ENCODE data around the gene RIT1. TPM values are rescaled to one million over a fixed set of nuclear protein-coding genes. Genes with fewer than 3 reads are reported as not detected.

Gene RIT1
- total RNA-seq, 3 donors from 2014 or later = 29.2 to 32.6 (median 29.4) TPM

DNA sequence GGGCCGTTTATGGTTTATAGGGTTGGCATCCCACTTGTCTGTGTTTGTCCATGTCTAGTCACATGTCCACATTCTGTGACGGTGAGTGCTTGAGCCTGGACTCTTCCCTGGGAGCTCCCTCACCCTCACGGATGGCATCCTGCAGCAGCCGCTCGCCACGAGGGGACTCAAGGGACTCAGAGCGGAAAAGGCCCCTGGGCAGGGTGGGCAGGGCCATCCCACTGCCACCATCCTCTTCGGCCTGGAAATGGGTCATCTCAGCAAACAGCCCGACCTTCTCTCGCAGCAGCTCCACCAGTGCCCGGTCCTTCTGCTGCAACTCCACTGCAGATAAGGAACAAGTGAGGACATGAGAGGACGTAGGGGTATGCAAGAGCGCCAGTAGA is 41.3 kb upstream of the RIT1 start:
- H3K4me3 ChIP-seq = no peak overlapping the region
- TF ChIP-seq POLR2AphosphoS5 (IDR thresholded peaks at IDR 0.05) (no peak), POLR2A (IDR thresholded peaks at IDR 0.05) (no peak)
- TF ChIP-seq, protein P1, sequence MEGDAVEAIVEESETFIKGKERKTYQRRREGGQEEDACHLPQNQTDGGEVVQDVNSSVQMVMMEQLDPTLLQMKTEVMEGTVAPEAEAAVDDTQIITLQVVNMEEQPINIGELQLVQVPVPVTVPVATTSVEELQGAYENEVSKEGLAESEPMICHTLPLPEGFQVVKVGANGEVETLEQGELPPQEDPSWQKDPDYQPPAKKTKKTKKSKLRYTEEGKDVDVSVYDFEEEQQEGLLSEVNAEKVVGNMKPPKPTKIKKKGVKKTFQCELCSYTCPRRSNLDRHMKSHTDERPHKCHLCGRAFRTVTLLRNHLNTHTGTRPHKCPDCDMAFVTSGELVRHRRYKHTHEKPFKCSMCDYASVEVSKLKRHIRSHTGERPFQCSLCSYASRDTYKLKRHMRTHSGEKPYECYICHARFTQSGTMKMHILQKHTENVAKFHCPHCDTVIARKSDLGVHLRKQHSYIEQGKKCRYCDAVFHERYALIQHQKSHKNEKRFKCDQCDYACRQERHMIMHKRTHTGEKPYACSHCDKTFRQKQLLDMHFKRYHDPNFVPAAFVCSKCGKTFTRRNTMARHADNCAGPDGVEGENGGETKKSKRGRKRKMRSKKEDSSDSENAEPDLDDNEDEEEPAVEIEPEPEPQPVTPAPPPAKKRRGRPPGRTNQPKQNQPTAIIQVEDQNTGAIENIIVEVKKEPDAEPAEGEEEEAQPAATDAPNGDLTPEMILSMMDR (IDR thresholded peaks at IDR 0.05) = no peak
- no peak for DNase-seq (ENCODE audit: low spot score in 2 of 2)
- H3K36me3 ChIP-seq = peaks cover 20% of the 10 kb centered on the region
- no peaks in the 10 kb centered on the region for H3K27me3 ChIP-seq
- no peaks in the 10 kb centered on the region for H3K9me3 ChIP-seq
- intact Hi-C loops (cut with DNase I; ENCODE audit: low total_unique reads) = no loop called here
- no peak overlapping the region for H3K27ac ChIP-seq
- H3K4me1 ChIP-seq = no peaks in the 10 kb centered on the region

DNA sequence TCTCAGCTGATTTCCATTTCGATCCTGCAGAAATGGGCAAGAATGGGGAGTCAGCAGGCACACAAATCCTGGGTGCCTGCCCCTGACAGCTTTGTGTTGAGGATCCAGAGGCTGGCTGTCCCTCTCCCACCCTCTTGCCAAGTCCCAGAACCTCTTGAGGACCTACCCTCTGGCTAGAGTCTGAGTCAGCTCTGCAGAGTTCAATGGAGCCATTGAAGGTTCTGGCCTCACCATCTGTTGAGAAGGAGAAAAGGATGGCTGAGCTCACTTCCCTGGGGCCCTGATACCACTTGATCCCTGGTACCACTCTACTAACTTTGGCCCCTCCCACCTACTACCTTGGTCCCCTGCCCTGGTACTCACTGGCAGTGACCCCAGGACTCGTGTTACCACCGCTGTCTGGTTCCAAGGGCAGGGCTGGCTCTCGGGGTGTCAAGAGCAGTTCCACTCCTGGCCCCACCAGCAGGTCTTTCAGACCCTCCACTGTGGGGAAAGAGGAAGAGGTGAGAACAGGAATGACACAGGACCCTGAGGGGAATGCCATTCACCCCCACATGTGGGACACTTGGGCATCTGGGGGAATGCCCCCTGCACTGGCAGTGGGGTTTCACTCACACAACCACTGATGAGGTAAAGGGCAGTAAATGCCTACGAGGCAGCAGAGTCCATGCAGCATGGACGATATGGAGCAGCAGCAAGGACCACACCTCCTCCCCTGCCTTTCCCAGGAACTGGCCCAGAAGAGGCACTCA is 40.8 kb upstream of the RIT1 start:
- no peak for DNase-seq (ENCODE audit: low spot score in 2 of 2)
- Histone ChIP-seq H3K4me3 (no peak overlapping the region), H3K27ac (no peak overlapping the region), H3K27me3 (no peaks in the 10 kb centered on the region), H3K9me3 (no peaks in the 10 kb centered on the region), H3K36me3 (peaks cover 18% of the 10 kb centered on the region), H3K4me1 (no peaks in the 10 kb centered on the region)
- TF ChIP-seq POLR2AphosphoS5 (IDR thresholded peaks at IDR 0.05) = no peak
- intact Hi-C loops (cut with DNase I; ENCODE audit: low total_unique reads) = no loop called here

DNA sequence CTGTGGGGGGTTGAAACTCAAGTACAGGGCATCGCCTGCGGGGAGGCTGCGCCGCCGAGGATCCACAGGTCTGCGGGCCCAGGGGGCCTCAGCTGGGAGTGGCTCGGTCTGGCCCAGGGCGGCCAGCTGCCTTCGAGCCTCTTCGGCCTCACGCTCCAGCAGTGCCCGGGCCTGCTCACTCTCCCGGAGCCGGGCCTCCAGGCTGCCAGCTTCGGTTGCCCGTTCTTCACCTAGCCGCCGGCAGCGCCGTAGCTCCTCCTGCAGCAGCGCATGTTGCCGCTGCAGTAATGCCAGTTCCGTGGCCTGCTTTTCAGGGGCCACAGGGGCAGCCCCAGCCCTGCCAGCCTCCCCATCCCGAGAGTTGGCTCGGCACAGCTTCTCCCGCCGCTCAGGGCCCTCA is 39.7 kb upstream of the RIT1 start:
- DNase-seq (ENCODE audit: low spot score in 2 of 2) = no peak
- TF ChIP-seq POLR2A (IDR thresholded peaks at IDR 0.05) (no peak), POLR2AphosphoS5 (IDR thresholded peaks at IDR 0.05) (no peak)
- TF ChIP-seq, protein P1 (IDR thresholded peaks at IDR 0.05) = no peak
- Histone ChIP-seq H3K9me3 (no peaks in the 10 kb centered on the region), H3K4me1 (no peaks in the 10 kb centered on the region), H3K36me3 (peaks cover 18% of the 10 kb centered on the region), H3K27me3 (no peaks in the 10 kb centered on the region), H3K4me3 (no peak overlapping the region), H3K27ac (no peak overlapping the region)
- intact Hi-C loops (cut with DNase I; ENCODE audit: low total_unique reads) = no loop called here

DNA sequence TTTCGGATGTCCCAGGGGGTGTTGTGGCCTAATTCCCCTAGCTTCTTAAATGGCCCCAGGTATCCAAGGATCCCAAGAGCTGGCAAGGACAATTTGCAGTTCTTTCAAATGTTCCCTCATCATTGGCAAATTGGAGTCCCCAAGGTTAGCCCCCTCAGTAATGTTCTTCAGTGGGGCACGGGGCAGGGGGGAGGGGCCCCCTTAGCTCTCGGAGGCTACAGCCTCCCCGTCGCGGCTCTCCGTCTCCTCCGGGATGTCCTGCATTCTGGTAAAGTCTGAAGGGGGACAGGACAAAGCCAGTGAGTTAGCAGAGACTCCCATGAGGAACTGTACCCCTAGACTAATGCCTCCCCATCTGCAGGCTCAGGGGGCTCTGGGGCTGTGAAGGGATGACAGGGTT is 36.6 kb upstream of the RIT1 start:
- H3K9me3 ChIP-seq = no peaks in the 10 kb centered on the region
- no peak overlapping the region for H3K4me3 ChIP-seq
- H3K36me3 ChIP-seq = peaks cover 18% of the 10 kb centered on the region
- H3K27ac ChIP-seq = no peak overlapping the region
- no peak for DNase-seq (ENCODE audit: low spot score in 2 of 2)
- intact Hi-C loops (cut with DNase I; ENCODE audit: low total_unique reads) = no loop called here
- no peaks in the 10 kb centered on the region for H3K27me3 ChIP-seq
- TF ChIP-seq POLR2A (IDR thresholded peaks at IDR 0.05) = no peak
- TF ChIP-seq, protein P1 (IDR thresholded peaks at IDR 0.05) = no peak
- TF ChIP-seq POLR2AphosphoS5 (IDR thresholded peaks at IDR 0.05) = no peak
- peaks cover 0 to 6% of the 10 kb centered on the region in 2 donors for H3K4me1 ChIP-seq

DNA sequence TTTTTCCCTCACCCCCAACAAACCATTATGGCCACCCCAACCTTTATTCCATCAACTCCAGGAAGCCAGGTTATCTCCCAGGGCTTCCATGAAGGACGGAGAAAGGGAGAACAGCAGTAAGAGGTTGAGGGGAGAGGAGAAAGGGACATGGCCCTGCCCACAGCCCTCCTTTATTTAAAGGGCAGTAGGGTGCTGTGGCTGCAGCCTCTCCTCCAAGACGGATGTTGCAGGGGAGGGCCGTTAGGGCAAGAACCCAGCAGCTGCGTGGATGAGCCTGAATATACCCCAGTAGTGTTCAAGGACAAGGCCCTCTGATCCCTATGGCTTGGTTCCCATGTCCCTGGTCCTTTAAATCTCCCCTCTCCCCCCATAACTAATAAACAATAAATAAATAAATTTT is 36.1 kb upstream of the RIT1 start:
- no peak overlapping the region for H3K27ac ChIP-seq
- DNase-seq (ENCODE audit: low spot score in 2 of 2) = no peak
- no peaks in the 10 kb centered on the region for H3K27me3 ChIP-seq
- peaks cover 0 to 10% of the 10 kb centered on the region in 2 donors for H3K4me1 ChIP-seq
- H3K9me3 ChIP-seq = no peaks in the 10 kb centered on the region
- TF ChIP-seq POLR2A (IDR thresholded peaks at IDR 0.05) (no peak), POLR2AphosphoS5 (IDR thresholded peaks at IDR 0.05) (no peak)
- TF ChIP-seq, protein P1 (IDR thresholded peaks at IDR 0.05) = no peak
- H3K4me3 ChIP-seq = no peak overlapping the region
- intact Hi-C loops (cut with DNase I; ENCODE audit: low total_unique reads) = no loop called here
- H3K36me3 ChIP-seq = peaks cover 18% of the 10 kb centered on the region
